Measurements from ENCODE around the gene ZNF525. TPM values are rescaled to one million over a fixed set of nuclear protein-coding genes. Genes with fewer than 3 reads are reported as not detected.

ZNF525 gene
- total RNA-seq, 1 experiment from 2014 or later = 13.1 TPM

DNA sequence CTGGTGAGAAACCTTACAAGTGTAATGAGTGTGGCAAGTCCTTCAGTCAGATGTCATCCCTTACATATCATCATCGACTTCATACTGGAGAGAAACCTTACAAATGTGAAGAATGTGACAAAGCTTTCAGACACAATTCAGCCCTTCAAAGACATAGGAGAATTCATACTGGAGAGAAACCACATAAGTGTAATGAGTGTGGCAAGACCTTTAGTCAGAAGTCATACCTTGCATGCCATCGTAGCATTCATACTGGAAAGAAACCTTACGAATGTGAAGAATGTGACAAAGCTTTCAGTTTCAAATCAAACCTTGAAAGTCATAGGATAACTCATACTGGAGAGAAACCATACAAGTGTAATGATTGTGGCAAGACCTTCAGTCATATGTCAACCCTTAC lies 15.9 kb downstream of the ZNF525 start:
- no peak overlapping the region for H2AFZ ChIP-seq (ENCODE audit: low read length)
- ChIA-PET CTCF (no interaction called here), POLR2A (ENCODE audit: unreplicated experiment) (no interaction called here)
- BruUV-seq (replicated peaks) = no TSS peak
- no peak for TF ChIP-seq EZH2 (IDR thresholded peaks at IDR 0.05; ENCODE audit: low read length, unreplicated experiment)
- TF ChIP-seq CTCF (conservative IDR thresholded peaks at IDR 0.05; ENCODE audit: low read depth, low read length) = no peak
- TF ChIP-seq EZH2phosphoT487 (IDR thresholded peaks at IDR 0.05; ENCODE audit: borderline replicate concordance, low read length) = no peak
- DNase-seq = no peak
- H3K4me1 ChIP-seq (ENCODE audit: insufficient read depth, low read length) = no peaks in the 10 kb centered on the region
- peaks cover 81% of the 10 kb centered on the region for H3K9me3 ChIP-seq (ENCODE audit: low read length)
- H3K4me2 ChIP-seq (ENCODE audit: low read length) = no peak overlapping the region
- no peaks in the 10 kb centered on the region for H4K20me1 ChIP-seq (ENCODE audit: low read length)
- H3K4me3 ChIP-seq (ENCODE audit: low read length) = no peak overlapping the region
- no peak overlapping the region for H3K27ac ChIP-seq (ENCODE audit: low read length)
- no peak overlapping the region for H3K9ac ChIP-seq (ENCODE audit: low read length)
- no peaks in the 10 kb centered on the region for H3F3A ChIP-seq (ENCODE audit: low read length, unreplicated experiment)
- H3K27me3 ChIP-seq (ENCODE audit: low read length) = no peaks in the 10 kb centered on the region
- ATAC-seq = no peak
- intact Hi-C loops (cut with micrococcal nuclease) = no loop called here
- H3K9me2 ChIP-seq (replicated peaks; ENCODE audit: low read length) = no peaks in the 10 kb centered on the region
- H3K36me3 ChIP-seq (ENCODE audit: low read depth, low read length) = peaks cover 97% of the 10 kb centered on the region
- H3K79me2 ChIP-seq (ENCODE audit: low read length) = no peaks in the 10 kb centered on the region

GRCh38 chr19:53388168-53388567 lies 22.7 kb downstream of the ZNF525 start:
- DNase-seq (peak; percentile 40), ATAC-seq (peak; percentile 43; the same call in 1 of the 2 replicates)
- Histone ChIP-seq H3K27ac (ENCODE audit: low read length) (peak overlapping the region; percentile 52), H3K79me2 (ENCODE audit: low read length) (no peaks in the 10 kb centered on the region), H3K36me3 (ENCODE audit: low read depth, low read length) (peaks cover 35% of the 10 kb centered on the region), H3F3A (ENCODE audit: low read length, unreplicated experiment) (no peaks in the 10 kb centered on the region), H3K9ac (ENCODE audit: low read length) (no peak overlapping the region), H3K4me3 (ENCODE audit: low read length) (no peak overlapping the region), H3K9me3 (ENCODE audit: low read length) (peaks cover 29% of the 10 kb centered on the region), H3K4me2 (ENCODE audit: low read length) (peak overlapping the region; percentile 26), H3K4me1 (ENCODE audit: insufficient read depth, low read length) (peaks cover 19% of the 10 kb centered on the region), H2AFZ (ENCODE audit: low read length) (no peak overlapping the region), H3K9me2 (replicated peaks; ENCODE audit: low read length) (no peaks in the 10 kb centered on the region), H3K27me3 (ENCODE audit: low read length) (no peaks in the 10 kb centered on the region), H4K20me1 (ENCODE audit: low read length) (no peaks in the 10 kb centered on the region)
- TF ChIP-seq EZH2phosphoT487 (IDR thresholded peaks at IDR 0.05; ENCODE audit: borderline replicate concordance, low read length) (no peak), EZH2 (IDR thresholded peaks at IDR 0.05; ENCODE audit: low read length, unreplicated experiment) (no peak), CTCF (conservative IDR thresholded peaks at IDR 0.05; ENCODE audit: low read depth, low read length) (no peak)
- BruUV-seq (replicated peaks) = no TSS peak
- intact Hi-C loops (cut with micrococcal nuclease) = loop anchor here (1.0 kb wide), 1 partner anchor 132 kb away; no protein-coding TSS in a partner anchor
- ChIA-PET CTCF (interaction anchor here (0.7 kb wide), 1 partner anchor 193 kb away, joined by 3 read pairs; no protein-coding TSS in a partner anchor), POLR2A (ENCODE audit: unreplicated experiment) (interaction anchor here (0.7 kb wide), 1 partner anchor 478 kb away, joined by 5 read pairs; no protein-coding TSS in a partner anchor)

DNA sequence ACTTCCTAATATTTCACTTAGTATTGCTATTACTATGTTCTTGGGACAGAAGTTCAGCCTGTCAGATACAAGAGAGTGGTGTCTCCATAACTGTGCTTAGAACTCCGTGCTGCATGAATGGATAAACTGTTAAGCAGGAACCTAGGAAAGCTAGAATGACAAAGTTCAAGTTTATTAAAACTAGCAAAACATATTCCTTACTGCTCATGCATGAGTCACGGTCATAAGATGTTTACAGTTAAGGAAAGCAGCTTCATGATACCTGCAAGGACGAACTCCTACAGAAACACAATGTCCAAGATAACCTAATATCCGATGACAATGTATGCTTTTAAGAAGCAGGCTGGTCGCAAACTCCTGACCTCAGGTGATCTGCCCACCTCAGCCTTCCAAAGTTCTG lies 23.4 kb downstream of the ZNF525 start:
- ATAC-seq (peak; percentile 90), DNase-seq (peak; percentile 68)
- Histone ChIP-seq H3K27ac (ENCODE audit: low read length) (peak overlapping the region; percentile 52), H3K9me3 (ENCODE audit: low read length) (peaks cover 22% of the 10 kb centered on the region), H3K79me2 (ENCODE audit: low read length) (no peaks in the 10 kb centered on the region), H3K9me2 (replicated peaks; ENCODE audit: low read length) (no peaks in the 10 kb centered on the region), H3K4me2 (ENCODE audit: low read length) (peak overlapping the region; percentile 26), H3K4me3 (ENCODE audit: low read length) (no peak overlapping the region), H4K20me1 (ENCODE audit: low read length) (no peaks in the 10 kb centered on the region), H3F3A (ENCODE audit: low read length, unreplicated experiment) (no peaks in the 10 kb centered on the region), H3K27me3 (ENCODE audit: low read length) (no peaks in the 10 kb centered on the region), H3K4me1 (ENCODE audit: insufficient read depth, low read length) (peaks cover 19% of the 10 kb centered on the region), H3K36me3 (ENCODE audit: low read depth, low read length) (peaks cover 29% of the 10 kb centered on the region), H2AFZ (ENCODE audit: low read length) (no peak overlapping the region), H3K9ac (ENCODE audit: low read length) (no peak overlapping the region)
- TF ChIP-seq EZH2phosphoT487 (IDR thresholded peaks at IDR 0.05; ENCODE audit: borderline replicate concordance, low read length) = no peak
- TF ChIP-seq CTCF (conservative IDR thresholded peaks at IDR 0.05; ENCODE audit: low read depth, low read length) = no peak
- no peak for TF ChIP-seq EZH2 (IDR thresholded peaks at IDR 0.05; ENCODE audit: low read length, unreplicated experiment)
- ChIA-PET CTCF (interaction anchor here (0.6 to 0.7 kb wide), 2 partner anchors 55 to 193 kb away, joined by 3 read pairs; partner anchors contain the start of gene ZNF845), POLR2A (ENCODE audit: unreplicated experiment) (interaction anchor here (0.7 to 0.9 kb wide), 2 partner anchors 22 to 477 kb away, joined by 4 to 5 read pairs; no protein-coding TSS in a partner anchor)
- intact Hi-C loops (cut with micrococcal nuclease) = loop anchor here (1.0 kb wide), 1 partner anchor 131 kb away; no protein-coding TSS in a partner anchor
- no TSS peak for BruUV-seq (replicated peaks)

All from PC-3 (cell line).